ENCODE results near the gene BMF. TPM values are rescaled to one million over a fixed set of nuclear protein-coding genes. Genes with fewer than 3 reads are reported as not detected.

Gene BMF
- total RNA-seq, 1 experiment from 2014 or later: 0.83 TPM

- peak; percentile 22 for DNase-seq (ENCODE audit: low spot score)
Observed at GRCh38 chr15:40065166-40065565, 43.5 kb downstream of the BMF start.

DNA sequence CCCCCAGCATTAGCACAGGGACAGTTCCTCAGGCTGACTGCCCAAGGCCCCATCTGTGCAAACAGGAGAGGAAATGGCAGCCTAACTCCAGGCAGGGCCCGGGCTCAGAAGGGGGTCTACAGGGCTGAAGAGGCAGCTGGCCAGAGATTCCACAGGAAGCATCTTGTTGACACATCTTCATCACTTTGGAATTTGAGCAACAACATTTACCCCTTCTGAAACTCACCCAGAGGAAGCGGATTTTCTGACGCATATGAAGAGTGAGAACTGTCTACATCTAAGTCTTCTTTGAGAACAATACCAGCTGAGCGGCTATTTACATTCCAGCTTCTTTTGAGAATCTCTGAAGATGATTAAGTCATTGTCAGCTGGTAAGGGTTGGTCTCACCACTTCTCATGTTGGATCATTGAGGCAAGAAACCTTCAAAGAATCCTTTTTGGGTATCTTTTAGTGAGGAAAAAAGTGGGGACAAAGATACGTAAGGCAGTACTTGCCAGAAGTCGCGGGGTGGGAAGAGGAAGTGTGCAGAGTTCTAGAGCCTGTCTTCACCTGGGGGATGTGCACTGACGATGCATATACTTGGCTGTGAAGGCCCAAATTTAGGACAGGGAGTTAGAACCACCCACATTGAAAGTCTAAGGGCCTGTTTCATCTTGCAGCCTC, 44.3 kb downstream of the BMF start:
- DNase-seq (ENCODE audit: low spot score): peak; percentile 88

DNA sequence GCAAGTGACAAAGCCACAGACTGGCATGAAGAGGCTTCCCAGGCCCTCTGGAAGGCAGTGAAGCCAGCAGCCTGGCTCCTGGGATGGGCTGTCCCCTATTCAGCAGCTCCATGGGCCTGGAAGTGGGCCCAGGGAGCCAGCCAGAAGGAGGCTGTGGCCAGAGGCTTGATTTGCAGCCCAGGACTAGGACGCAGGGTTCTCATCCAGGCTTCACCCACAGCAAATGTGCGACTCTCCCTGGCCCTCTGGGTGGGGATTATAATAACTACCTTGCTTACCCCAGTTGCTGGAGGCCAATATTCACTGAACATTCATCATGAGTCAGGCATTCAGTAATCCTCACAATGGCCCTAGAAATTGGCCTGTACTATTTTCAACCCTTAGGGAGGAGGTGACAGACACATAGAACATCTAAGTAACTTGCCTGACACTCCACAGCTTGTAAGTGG, 45.1 kb downstream of the BMF start:
- peak; percentile 83 for DNase-seq (ENCODE audit: low spot score)

- no peak for DNase-seq (ENCODE audit: low spot score)
Observed at GRCh38 chr15:40062816-40063562, 45.7 kb downstream of the BMF start.

GRCh38 chr15:40061212-40061901, 47.3 kb downstream of the BMF start:
- no peak for DNase-seq (ENCODE audit: low spot score)

DNA sequence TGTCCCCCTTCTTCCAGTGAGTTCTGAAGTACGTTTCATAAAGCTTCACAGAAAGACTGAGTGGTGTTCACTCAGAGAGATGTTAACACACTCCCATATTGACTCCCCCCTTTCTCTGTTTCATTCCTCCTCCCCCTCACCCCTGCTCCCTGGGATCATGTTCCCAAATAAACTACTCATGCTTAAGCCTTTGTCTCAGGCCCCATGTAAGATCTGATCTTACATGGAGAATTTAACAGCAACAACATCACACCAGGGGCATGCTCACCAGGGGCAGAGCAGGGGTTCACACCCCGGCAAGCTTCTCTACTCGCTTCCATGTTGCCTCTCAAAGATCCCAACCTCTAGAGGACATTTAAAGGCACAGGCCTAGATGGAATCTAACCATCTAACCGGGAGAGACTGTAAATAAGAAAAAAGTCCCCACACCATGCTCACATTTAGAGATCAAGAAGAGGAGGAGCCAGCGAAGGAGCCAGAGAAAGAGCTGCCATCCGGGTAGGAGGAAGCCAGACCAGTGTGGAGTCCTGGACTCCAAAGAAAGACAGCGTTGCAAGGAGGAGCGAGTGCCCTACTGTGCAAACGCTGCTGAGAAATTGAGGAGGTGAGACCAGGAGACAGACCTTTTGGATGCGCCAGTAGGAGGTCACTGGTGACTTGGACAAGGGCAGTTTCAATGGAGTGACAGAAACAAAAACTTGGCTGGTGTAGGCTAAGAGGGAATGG, 48.3 kb downstream of the BMF start:
- DNase-seq (ENCODE audit: low spot score): no peak

GRCh38 chr15:40059821-40060220, 48.9 kb downstream of the BMF start:
- no peak for DNase-seq (ENCODE audit: low spot score)

DNA sequence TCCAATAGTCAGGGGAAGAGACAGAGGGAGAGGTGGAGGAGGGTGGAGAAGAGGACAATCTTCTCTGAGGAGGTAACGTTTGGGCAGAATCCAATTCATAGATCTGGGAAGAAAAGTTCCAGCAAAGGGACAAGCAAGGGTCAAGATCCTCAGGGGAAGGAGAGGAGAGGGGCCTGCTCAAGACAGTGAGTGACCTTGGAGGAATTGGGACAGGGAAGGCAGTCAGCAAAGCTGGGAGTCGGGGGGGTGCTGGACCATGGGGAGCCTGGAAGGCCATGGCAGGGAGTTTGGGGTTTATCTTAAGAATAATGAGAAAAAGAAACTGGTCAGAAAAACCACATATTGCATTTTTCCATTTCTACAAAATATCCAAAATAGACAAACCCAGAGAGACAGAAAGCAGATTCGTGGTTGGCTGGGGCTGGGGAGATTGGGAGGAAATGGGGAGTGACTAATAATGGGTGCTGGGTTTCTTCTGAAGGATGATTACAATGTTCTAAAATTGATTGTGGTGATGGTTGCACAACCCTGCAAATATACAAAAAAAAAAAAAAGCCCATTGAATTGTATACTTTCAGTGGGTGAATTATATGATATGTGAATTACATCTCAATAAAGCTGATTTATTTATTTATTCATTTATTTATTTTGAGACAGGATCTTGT, 50.1 kb downstream of the BMF start:
- DNase-seq (ENCODE audit: low spot score): no peak

GRCh38 chr15:40055576-40056293, 52.9 kb downstream of the BMF start:
- DNase-seq (ENCODE audit: low spot score): no peak

- DNase-seq (ENCODE audit: low spot score): peak; percentile 84
Observed at GRCh38 chr15:40054855-40055575, 53.7 kb downstream of the BMF start.

- DNase-seq (ENCODE audit: low spot score): no peak
Observed at GRCh38 chr15:40054605-40054854, 54.1 kb downstream of the BMF start.

DNA sequence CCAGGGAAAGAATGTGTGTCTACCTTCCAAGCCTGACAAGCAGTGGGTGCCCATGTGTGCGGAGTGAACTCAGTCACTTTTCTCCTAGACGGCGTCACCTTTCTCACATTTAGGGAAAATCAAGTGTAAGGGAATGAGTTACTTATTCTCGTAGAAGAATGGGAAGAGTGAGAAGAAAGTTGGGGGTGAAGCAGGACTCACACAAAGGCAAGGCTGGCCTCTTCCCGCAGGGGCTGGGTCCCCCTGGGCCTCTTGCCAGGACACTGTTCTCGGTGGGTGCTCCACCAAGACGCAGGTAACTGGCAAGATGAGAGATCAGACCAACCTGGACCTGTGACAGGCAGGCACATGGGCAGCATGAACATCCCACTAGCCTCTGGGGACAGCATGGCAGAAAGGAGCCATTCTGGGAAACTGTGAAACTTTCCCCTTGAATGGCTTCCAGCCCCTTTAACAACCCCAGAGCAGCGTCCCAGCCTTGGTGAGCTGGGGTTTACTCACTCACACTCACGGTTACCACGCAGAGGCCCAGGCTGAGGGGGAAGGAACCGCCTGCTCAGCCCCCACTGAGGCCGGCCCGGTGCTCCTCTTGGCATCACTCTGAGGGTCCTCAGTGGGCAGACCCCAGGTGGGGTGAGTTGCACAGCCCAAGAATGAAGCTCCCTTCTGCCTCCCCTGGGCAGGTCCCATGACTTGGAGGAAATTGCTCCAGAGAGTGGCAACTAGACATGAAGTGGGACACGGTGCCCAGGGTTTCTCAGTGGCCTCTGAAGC, 54.7 kb downstream of the BMF start:
- DNase-seq (ENCODE audit: low spot score): no peak

- no peak for DNase-seq (ENCODE audit: low spot score)
Observed at GRCh38 chr15:40053079-40053830, 55.4 kb downstream of the BMF start.

- DNase-seq (ENCODE audit: low spot score): no peak
Observed at GRCh38 chr15:40052604-40053003, 56.1 kb downstream of the BMF start.

DNA sequence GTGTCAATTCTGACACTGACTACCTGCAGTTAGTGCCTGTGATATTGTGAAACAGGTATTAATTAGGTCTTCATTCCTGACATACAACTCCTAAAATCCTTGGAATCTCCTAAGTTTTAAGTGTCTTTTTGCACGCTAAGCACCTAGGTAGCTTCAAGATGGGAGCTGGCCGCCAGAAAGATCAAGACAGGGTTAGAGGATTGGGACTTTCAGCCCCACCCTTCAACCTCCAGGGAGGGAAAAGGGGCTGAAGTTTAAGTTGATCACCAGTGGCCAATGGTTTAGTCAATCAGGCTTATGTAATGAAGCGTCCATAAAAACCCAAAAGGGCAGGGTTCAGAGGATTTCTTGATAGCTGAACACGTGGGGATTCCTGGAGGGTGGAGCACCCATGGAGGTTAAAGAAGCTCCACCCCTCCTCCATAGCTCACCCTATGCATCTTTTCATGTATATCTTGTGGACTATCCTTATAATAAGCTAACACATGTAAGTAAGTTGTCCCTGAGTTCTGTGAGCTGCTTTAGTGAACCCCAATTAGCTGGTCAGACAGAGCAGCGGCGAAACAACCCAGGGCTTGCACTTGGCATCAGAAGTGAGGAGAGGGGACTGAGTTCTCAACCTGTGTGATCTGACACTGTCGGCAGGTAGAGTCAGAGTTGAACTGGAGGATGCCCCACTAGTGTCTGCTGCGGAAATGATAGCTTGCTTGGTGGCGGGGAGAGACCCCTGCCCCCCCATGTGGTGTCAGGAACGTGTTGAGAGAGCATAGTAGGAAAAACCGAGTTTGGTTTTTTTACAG, 56.9 kb downstream of the BMF start:
- DNase-seq (ENCODE audit: low spot score): no peak

GRCh38 chr15:40050788-40051470, 57.8 kb downstream of the BMF start:
- no peak for DNase-seq (ENCODE audit: low spot score)

DNA sequence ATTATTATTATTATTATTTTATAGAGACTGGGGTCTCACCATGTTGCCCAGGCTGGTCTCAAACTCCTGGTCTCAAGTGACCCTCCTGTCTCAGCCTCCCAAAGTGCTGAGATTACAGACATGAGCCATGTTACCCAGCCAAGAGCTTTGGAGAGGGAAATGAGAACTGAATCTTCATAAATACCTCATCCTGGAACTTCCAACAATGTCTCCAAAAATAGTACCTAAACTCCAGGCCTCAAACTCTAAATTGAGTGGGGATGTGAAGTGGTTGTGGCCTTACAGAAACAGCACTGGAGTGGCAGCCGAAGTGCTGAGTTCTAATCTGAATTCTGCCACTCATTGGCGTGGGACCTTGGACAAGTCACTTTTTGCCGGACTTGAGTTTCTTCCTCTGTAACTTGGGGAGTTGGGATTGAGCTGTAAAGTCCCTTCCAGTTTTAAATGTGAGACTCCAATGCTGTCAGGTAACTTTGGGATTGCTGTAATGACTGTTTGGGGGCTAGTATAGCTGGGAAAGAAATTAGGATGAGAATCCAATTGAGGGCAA, 59.7 kb downstream of the BMF start:
- no peak for DNase-seq (ENCODE audit: low spot score)

Data from A172 (cell line).